HG02973 (cell line): ENCODE measurements around the gene UPK3BL1.
"Not testable (repeated sequence)": the region's sequence is repeated elsewhere in the genome, so short reads cannot be mapped to it uniquely, and the experiment has no call there.

Experiments used
- ATAC-seq: cut with Tn5 transposase; IDR thresholded peaks from one replicate; pipeline ENCODE4 v1.9.1; 2021; ENCODE audit warnings: moderate library complexity; ENCODE audit not compliant: unreplicated experiment

UPK3BL1 gene

GRCh38 chr7:102642691-102643090 lies at the start of gene UPK3BL1:
TSS of gene UPK3BL1 (minus strand) at chr7:102642791. CDS start at chr7:102642741, 50 bp downstream.
- not testable (repeated sequence) for ATAC-seq

- ATAC-seq, result not testable (repeated sequence)
Measured at GRCh38 chr7:102690602-102691001, 48.0 kb upstream of the UPK3BL1 start.

GRCh38 chr7:102689436-102690282 lies 47.1 kb upstream of the UPK3BL1 start:
- ATAC-seq, result peak; percentile 65

- ATAC-seq, result peak; percentile 59
Measured at GRCh38 chr7:102688299-102689036, 45.9 kb upstream of the UPK3BL1 start.

- not testable (repeated sequence) for ATAC-seq
Measured at GRCh38 chr7:102682560-102682959, 40.0 kb upstream of the UPK3BL1 start.

GRCh38 chr7:102680780-102681179 lies 38.2 kb upstream of the UPK3BL1 start:
- not testable (repeated sequence) for ATAC-seq

GRCh38 chr7:102675545-102675944 lies 33.0 kb upstream of the UPK3BL1 start:
- ATAC-seq, result not testable (repeated sequence)

- not testable (repeated sequence) for ATAC-seq
Measured at GRCh38 chr7:102673447-102674067, 31.0 kb upstream of the UPK3BL1 start.

GRCh38 chr7:102671956-102672307 lies 29.3 kb upstream of the UPK3BL1 start:
- ATAC-seq, result peak; percentile 19

GRCh38 chr7:102671166-102671955 lies 28.8 kb upstream of the UPK3BL1 start, which contains the start of gene POLR2J2:
TSS of gene POLR2J2 (minus strand) at chr7:102671663. CDS start at chr7:102671601, 62 bp downstream.
- ATAC-seq, result peak; percentile 70

GRCh38 chr7:102667523-102667922 lies 24.9 kb upstream of the UPK3BL1 start:
- not testable (repeated sequence) for ATAC-seq

GRCh38 chr7:102666850-102667249 lies 24.3 kb upstream of the UPK3BL1 start:
- ATAC-seq, result not testable (repeated sequence)

- ATAC-seq, result not testable (repeated sequence)
Measured at GRCh38 chr7:102664765-102665164, 22.2 kb upstream of the UPK3BL1 start.

GRCh38 chr7:102649924-102650323 lies 7.3 kb upstream of the UPK3BL1 start, which contains the start of gene SPDYE2B:
TSS of gene SPDYE2B (plus strand) at chr7:102650319. CDS start at chr7:102652349, 2,030 bp downstream.
- not testable (repeated sequence) for ATAC-seq

GRCh38 chr7:102647813-102648212 lies 5.2 kb upstream of the UPK3BL1 start:
- ATAC-seq, result not testable (repeated sequence)

- ATAC-seq, result not testable (repeated sequence)
Measured at GRCh38 chr7:102643404-102643803, 813 bp upstream of the UPK3BL1 start.

- not testable (repeated sequence) for ATAC-seq
Measured at GRCh38 chr7:102638848-102639247, 3.7 kb downstream of the UPK3BL1 start.

- not testable (repeated sequence) for ATAC-seq
Measured at GRCh38 chr7:102636956-102637355, 5.6 kb downstream of the UPK3BL1 start.

- not testable (repeated sequence) for ATAC-seq
Measured at GRCh38 chr7:102635354-102635753, 7.2 kb downstream of the UPK3BL1 start.

GRCh38 chr7:102634299-102634698 lies 8.3 kb downstream of the UPK3BL1 start:
- not testable (repeated sequence) for ATAC-seq
